Measurements from ENCODE around the gene MEFV.
A peak's percentile ranks its signal among the peaks of the same experiment; 100 is the strongest.
"Not testable (repeated sequence)": the region's sequence is repeated elsewhere in the genome, so short reads cannot be mapped to it uniquely, and the experiment has no call there.

The MEFV gene

DNA sequence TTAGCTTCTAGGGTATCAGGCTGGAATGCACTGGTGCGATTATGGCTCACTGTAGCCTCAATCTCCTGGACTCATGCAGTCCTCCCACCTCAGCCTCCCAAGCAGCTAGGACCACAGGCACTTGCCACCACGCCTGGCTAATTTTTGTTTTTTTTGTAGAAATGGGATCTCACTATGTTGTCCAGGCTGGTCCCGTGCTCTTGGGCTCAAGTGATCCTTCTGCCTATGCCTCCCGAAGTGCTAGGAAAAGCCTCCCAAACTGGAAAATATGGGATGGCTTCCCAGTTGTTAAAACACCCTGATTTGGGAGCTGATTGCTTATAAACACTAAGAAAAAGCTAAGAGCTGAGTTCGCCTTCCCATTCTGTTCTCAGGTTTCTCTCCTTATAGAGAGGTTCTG, 20.2 kb upstream of the MEFV start:
- Mint-ChIP-seq H3K4me3 (no peak overlapping the region), H3K27me3 (no peaks in the 10 kb centered on the region), H3K27ac (no peak overlapping the region)

DNA sequence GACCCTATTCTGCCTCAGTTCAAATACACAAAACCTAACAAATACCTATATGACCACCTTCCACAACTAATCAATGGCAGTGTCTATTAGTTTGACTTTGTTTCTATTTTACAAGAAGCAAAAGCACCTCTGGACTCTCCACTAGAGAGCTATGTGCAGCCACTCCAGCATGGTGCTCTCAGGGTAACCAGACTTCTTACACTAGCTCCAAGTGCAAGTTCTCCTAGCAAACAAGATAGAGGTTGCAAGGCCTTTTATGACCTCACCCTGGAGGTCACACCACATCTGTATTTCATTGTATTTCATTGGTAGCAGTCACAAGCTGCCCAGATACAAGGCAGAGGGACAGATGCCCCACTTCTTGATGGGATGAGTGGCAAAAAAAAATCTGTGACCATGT, 18.5 kb upstream of the MEFV start:
- no peaks in the 10 kb centered on the region for H3K9me3 Mint-ChIP-seq
- H3K4me1 Mint-ChIP-seq = no peaks in the 10 kb centered on the region
- H3K27ac Mint-ChIP-seq = no peak overlapping the region
- no peak overlapping the region for H3K4me3 Mint-ChIP-seq
- peaks cover under 1% of the 10 kb centered on the region for H3K36me3 Mint-ChIP-seq
- no peaks in the 10 kb centered on the region for H3K27me3 Mint-ChIP-seq

More for the DNA sequence above, 20.2 kb upstream of the MEFV start:
- Mint-ChIP-seq H3K9me3 (no peaks in the 10 kb centered on the region), H3K4me1 (no peaks in the 10 kb centered on the region), H3K36me3 (no peaks in the 10 kb centered on the region)

DNA sequence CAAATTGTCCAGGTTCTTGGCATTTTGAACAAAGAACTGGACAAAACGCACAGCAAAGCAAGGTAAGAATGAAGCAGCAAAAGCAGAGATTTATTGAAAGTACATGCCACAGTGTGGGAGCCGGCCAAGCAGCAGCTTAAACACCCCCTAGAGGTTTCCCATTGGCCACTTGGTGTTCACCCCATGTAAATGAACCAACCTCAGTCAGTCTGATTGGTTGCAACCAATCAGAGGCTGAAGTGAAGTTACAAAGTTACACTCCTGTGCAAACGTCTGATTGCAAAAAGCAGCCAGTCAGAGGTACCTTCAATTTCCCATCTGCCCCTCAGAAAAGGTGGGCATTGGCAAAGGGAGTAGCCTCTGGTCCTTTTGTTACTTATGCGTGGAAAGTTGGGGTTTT, 18.1 kb upstream of the MEFV start:
- Mint-ChIP-seq H3K4me1 (no peaks in the 10 kb centered on the region), H3K27ac (no peak overlapping the region), H3K36me3 (peaks cover 2% of the 10 kb centered on the region), H3K4me3 (no peak overlapping the region), H3K9me3 (no peaks in the 10 kb centered on the region), H3K27me3 (no peaks in the 10 kb centered on the region)

DNA sequence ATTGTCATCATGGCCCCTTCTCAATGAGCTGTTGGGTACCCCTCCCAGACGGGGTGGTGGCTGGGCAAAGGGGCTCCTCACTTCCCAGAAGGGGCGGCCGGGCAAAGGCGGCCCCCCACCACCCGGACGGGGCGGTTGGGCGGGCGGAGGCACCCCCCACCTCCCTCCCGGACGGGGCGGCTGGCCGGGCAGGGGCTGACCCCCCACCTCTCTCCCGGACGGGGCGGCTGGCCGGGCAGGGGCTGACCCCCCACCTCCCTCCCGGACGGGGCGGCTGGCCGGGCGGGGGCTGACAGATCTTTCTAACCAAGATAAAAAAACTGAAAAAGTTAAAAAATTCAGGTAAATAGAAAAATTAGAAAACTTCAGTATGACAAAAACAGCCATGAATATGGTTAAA, 14.8 kb upstream of the MEFV start:
- H3K4me3 Mint-ChIP-seq, H3K9me3 Mint-ChIP-seq, H3K27me3 Mint-ChIP-seq, H3K27ac Mint-ChIP-seq, H3K4me1 Mint-ChIP-seq: not testable (repeated sequence)
- H3K36me3 Mint-ChIP-seq = peaks cover 12% of the 10 kb centered on the region

DNA sequence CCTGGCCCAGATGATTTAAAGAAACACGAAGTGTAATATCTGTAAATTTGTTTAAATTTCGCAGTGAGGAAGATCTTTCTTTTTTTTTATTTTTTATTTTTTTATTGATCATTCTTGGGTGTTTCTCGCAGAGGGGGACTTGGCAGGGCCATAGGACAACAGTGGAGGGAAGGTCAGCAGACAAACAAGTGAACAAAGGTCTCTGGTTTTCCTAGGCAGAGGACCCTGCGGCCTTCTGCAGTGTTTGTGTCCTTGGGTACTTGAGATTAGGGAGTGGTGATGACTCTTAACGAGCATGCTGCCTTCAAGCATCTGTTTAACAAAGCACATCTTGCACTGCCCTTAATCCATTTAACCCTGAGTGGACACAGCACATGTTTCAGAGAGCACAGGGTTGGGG, 14.3 kb upstream of the MEFV start:
- not testable (repeated sequence) for H3K4me3 Mint-ChIP-seq, H3K27me3 Mint-ChIP-seq, H3K27ac Mint-ChIP-seq, H3K9me3 Mint-ChIP-seq, H3K4me1 Mint-ChIP-seq
- H3K36me3 Mint-ChIP-seq = peaks cover 14% of the 10 kb centered on the region

DNA sequence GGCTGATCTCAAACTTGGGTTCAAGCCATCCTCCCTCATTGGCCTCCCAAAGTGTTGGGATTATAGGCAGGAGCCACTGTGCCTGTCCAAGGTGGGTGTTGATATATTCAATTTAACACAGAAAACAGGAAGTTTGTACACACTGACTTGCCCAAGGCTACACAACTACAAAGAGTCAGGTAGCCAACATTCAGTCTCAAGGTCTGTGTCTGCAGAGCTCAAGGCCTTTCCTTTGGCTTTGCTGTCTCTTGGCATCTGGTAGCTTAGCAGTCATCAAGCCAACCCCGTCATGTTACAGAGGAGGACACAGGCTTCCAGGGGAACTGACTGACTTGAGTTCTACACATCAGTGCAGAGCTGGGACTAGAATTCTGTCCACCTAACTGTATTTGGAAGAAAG, 11.9 kb upstream of the MEFV start:
- Mint-ChIP-seq H3K27me3 (no peaks in the 10 kb centered on the region), H3K27ac (no peak overlapping the region), H3K4me1 (peaks cover 14% of the 10 kb centered on the region), H3K9me3 (peaks cover 5% of the 10 kb centered on the region), H3K4me3 (no peak overlapping the region), H3K36me3 (peaks cover 14% of the 10 kb centered on the region)

DNA sequence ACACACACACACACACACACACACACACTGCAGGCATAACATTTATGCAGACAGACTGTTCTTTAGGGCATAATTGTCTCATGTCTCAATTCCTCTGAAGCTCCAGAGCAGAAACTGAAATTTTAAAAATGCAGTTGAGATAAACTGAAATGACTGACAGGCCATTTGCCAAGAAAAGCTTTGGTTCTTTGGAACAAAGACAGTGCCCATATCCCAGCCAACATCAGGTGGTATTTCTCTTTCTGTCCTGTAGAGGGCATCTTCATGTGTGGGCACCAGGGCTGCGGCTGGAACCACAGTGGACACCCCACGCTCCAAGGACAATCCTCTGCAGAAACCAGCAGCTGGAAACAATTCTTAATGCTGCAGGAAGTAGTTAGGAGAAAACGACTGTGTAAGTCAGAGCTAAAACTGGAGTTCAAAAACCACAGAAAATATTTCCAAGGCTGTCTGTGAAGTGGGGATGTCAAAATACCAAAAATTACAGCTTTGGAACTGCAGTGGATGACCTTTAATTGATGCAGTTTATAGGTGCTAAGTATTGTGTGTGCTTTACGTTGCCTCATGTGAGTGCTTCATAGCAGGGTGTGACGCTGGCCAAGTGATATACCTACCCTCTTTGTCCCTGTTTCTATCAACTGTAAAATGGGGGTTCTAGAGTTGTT, 10.6 kb upstream of the MEFV start:
- H3K9me3 Mint-ChIP-seq = peaks cover 5% of the 10 kb centered on the region
- H3K36me3 Mint-ChIP-seq = peaks cover 14% of the 10 kb centered on the region
- no peak overlapping the region for H3K27ac Mint-ChIP-seq
- no peak overlapping the region for H3K4me3 Mint-ChIP-seq
- peaks cover 27% of the 10 kb centered on the region for H3K4me1 Mint-ChIP-seq
- H3K27me3 Mint-ChIP-seq = no peaks in the 10 kb centered on the region

DNA sequence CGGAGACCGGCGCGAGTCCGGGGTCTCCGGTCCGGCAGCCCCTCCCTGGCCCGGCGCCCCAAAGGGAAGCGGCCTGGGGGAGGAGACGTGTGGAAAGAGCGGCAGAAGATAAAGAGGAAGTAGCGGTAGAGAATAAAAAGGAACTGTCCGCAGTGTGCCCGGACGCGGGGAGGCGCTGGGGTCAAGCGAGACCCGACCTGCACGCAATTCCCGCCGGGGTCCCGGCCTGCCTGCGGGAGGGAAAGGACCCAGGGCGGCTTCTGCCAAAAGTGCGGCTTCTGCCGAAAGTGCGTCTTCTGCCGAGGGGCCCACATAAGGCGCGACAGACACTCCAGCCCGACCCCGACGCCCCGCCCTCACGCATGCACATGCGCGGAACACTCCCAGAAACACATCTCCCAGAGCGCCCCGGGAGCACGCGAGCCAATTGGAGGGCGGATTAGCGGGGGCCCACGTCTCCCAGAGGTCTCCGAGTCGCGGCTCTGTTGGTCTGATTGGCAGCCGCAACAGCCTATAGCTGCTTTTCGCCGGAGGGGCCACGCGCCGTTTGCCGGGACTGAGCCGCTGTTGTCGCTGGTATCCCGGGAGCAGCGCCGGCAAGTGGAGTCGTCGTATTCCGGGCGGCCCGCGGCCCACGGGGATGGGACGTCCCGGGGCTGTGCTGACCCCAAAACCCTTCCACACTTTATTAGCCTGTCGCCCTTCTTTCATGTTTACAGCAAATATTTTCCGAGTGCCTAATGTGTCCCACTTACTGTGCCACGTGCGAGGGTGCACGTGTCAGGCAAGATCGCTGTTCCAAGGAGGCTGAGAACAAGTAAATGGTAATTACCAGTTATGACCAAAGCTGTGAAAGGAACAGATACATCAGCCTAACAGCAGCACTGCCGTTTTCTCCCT, 8.0 kb upstream of the MEFV start:
- H3K4me1 Mint-ChIP-seq = peaks cover 31% of the 10 kb centered on the region
- peaks cover 4% of the 10 kb centered on the region for H3K9me3 Mint-ChIP-seq
- peak overlapping the region; percentile 89 for H3K4me3 Mint-ChIP-seq
- H3K27me3 Mint-ChIP-seq = no peaks in the 10 kb centered on the region
- peak overlapping the region; percentile 98 for H3K27ac Mint-ChIP-seq
- peaks cover 13% of the 10 kb centered on the region for H3K36me3 Mint-ChIP-seq

DNA sequence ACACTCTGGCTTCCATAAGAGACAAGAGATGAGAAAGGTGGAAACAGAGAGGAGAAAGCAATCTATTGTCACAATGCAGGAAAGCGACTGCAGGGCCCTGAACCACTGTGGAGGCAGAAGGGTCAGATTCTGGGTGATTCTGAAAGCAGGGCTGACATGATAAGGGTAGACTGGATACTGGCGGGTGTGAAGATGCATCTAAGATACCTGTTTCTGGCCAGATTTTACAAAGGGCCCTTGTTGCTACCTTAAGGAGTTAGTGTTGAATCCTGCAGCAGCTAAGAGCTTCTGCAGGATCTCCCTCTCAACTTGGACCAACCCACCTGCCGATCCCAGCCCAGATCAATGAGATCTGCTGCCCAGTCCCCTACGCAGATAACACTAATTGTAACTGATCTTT, 6.1 kb upstream of the MEFV start:
- H3K36me3 Mint-ChIP-seq = peaks cover 2% of the 10 kb centered on the region
- peak overlapping the region; percentile 62 for H3K4me3 Mint-ChIP-seq
- H3K9me3 Mint-ChIP-seq = no peaks in the 10 kb centered on the region
- no peaks in the 10 kb centered on the region for H3K27me3 Mint-ChIP-seq
- peak overlapping the region; percentile 68 for H3K27ac Mint-ChIP-seq
- H3K4me1 Mint-ChIP-seq = peaks cover 31% of the 10 kb centered on the region

DNA sequence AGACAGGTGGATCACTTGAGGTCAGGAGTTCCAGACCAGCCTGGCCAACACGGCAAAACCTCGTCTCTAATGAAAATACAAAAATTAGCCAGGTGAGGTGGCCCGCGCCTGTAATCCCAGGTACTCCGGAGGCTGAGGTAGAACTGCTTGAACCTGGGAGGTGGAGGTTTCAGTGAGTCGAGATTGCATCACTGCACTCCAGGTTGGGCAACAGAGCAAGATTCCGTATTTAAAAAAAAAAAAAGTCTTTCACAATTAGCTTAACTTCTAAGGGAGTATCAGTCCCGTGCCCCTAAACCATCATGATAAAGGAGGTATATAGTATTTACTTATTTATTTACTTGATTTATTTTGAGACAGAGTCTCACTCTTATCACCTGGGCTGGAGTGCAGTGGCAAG, 3.4 kb upstream of the MEFV start:
- H3K4me3 Mint-ChIP-seq = no peak overlapping the region
- H3K9me3 Mint-ChIP-seq = no peaks in the 10 kb centered on the region
- H3K4me1 Mint-ChIP-seq = peaks cover 25% of the 10 kb centered on the region
- H3K27me3 Mint-ChIP-seq = no peaks in the 10 kb centered on the region
- no peak overlapping the region for H3K27ac Mint-ChIP-seq
- H3K36me3 Mint-ChIP-seq = no peaks in the 10 kb centered on the region

DNA sequence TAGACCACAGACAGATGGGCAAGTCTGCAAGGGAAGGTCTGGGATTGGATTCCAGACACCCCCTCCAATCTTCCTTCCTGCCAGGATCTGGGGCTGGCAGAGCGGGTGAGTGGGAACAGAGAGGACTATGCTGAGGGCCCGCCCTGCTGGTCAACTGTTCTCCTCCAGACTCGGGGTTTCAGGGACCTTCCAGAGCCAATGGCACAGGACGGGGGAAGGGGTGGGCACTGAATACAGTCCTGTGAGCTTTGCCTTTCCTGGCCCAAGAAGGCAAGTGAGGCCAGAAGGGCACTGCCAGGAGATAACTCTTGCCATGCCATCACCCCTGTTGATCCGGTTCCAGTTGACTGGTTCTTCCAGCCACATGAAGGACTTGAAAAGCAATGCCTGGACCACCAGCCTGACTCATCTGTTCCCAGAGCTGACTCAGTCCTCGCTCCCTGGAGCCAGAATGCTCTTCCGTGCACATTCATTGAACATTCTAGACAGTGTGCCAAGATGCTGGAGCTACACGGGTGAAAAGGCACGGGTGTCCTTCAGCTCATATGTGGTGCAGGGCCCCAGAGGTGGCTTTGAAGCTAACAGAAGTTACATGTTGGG, 533 bp upstream of the MEFV start:
- no peaks in the 10 kb centered on the region for H3K36me3 Mint-ChIP-seq
- H3K4me1 Mint-ChIP-seq = peaks cover 4% of the 10 kb centered on the region
- peaks cover 2% of the 10 kb centered on the region for H3K27me3 Mint-ChIP-seq
- H3K27ac Mint-ChIP-seq = no peak overlapping the region
- no peaks in the 10 kb centered on the region for H3K9me3 Mint-ChIP-seq
- no peak overlapping the region for H3K4me3 Mint-ChIP-seq

DNA sequence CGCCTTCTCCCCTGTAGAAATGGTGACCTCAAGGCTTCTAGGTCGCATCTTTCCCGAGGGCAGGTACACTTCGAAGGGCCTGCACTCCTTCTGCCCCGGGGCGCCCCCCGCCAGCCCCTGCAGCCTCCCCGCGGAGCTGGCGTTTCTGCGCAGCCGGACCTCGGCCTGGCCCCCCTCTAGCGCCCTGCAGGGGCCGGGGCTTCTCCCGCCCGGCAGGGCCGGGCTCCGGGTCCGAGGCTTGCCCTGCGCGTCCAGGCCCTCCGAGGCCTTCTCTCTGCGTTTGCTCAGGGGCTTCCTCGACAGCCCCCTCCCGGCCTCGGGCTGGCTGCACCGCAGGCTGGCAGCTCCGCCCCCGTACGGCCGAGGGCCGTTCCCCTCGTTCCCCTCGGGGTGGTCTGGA, 2.1 kb downstream of the MEFV start:
- no peaks in the 10 kb centered on the region for H3K9me3 Mint-ChIP-seq
- no peaks in the 10 kb centered on the region for H3K36me3 Mint-ChIP-seq
- H3K27me3 Mint-ChIP-seq = peaks cover 2% of the 10 kb centered on the region
- no peak overlapping the region for H3K27ac Mint-ChIP-seq
- no peak overlapping the region for H3K4me3 Mint-ChIP-seq
- H3K4me1 Mint-ChIP-seq = no peaks in the 10 kb centered on the region

DNA sequence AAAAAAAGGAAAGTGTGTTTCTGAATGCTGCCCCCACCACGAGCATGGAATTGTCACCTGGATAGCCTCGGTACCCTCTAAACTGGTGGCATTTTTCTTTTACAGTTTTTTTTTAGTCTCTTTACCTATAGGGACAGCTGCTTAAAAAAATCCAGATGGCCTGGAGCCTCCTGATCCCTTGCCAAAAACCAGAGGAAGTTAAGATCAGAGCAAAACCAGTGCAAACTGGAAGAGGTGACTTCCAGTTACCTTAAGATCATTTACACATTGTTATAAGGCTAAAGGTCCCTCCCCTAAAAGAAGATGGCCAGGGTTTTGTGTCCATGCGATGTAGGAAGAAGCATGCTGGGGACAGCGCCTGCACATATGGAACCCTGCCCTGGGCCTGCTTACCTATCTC, 3.5 kb downstream of the MEFV start:
- Mint-ChIP-seq H3K9me3 (no peaks in the 10 kb centered on the region), H3K4me1 (no peaks in the 10 kb centered on the region), H3K36me3 (no peaks in the 10 kb centered on the region), H3K4me3 (no peak overlapping the region), H3K27ac (no peak overlapping the region), H3K27me3 (peaks cover 2% of the 10 kb centered on the region)

DNA sequence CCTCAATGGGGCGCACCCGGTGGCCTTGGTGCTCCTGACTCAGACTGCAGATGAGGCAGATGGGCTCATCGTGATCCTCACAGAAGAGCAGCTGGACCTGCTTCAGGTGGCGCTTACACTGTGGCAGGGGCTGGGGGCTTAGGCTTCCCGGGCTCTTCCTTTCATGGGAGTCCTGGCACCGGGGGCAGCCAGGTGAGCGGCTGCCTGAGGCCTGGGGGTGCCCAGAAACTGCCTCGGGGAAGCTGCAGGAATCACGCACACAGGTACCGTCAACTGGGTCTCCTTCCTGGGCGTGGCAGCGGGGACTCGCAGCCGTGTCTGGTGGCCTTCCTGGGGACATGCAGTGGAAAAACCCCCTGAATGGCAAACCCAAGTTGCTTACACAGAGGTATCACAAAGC, 7.0 kb downstream of the MEFV start:
- no peaks in the 10 kb centered on the region for H3K4me1 Mint-ChIP-seq
- H3K36me3 Mint-ChIP-seq = no peaks in the 10 kb centered on the region
- peaks cover 3% of the 10 kb centered on the region for H3K27me3 Mint-ChIP-seq

DNA sequence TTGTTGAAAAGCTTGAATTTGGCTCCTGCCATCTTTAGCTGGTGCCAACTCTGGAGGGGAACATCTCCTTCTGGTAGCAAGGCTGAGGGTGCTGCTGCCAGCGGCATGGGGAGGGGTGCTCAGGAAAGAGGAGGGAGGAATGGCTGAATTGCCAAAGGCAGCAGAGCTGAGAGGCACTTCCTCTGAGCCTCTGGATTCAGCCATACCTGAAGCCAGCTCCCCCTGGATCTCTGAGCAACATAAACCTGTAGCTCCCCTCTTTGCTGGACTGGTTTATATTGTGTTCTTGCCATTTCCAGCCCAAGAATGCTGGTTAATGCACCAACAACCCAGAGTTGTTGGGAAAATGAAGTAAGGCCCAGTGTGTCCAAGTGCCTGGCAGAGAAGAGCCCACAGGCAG, 7.4 kb downstream of the MEFV start:
- Mint-ChIP-seq H3K27ac (no peak overlapping the region), H3K36me3 (no peaks in the 10 kb centered on the region), H3K27me3 (peaks cover 3% of the 10 kb centered on the region), H3K4me1 (no peaks in the 10 kb centered on the region), H3K4me3 (no peak overlapping the region), H3K9me3 (no peaks in the 10 kb centered on the region)

More for the DNA sequence above, 7.0 kb downstream of the MEFV start:
- Mint-ChIP-seq H3K27ac (no peak overlapping the region), H3K4me3 (no peak overlapping the region), H3K9me3 (no peaks in the 10 kb centered on the region)

DNA sequence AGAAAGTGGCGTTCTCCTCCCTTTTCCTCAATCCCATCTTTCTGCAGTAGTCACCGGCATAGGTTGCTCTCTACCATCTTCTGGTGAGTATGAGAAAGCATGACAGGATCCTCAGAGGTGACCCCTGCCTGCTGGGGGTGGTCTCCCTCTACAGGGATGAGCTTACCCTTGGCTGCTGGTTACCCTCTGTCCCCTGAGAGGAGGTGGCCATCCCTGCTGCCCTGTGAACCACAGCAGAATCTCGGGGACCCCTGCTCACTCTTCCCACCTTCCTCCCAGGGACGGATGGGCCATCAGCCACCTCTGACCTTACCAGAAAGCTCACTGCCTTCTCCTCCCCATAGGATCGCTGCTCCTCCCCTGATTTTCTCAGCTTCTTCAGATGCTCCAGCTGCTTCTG, 7.8 kb downstream of the MEFV start:
- Mint-ChIP-seq H3K27ac (no peak overlapping the region), H3K36me3 (no peaks in the 10 kb centered on the region), H3K4me3 (no peak overlapping the region), H3K27me3 (peaks cover 3% of the 10 kb centered on the region), H3K4me1 (no peaks in the 10 kb centered on the region), H3K9me3 (no peaks in the 10 kb centered on the region)

All from activated naive CD4-positive, alpha-beta T cell treated with anti-CD3 and anti-CD28 coated beads, Interleukin-2, amount 50 U/mL, for 24 hours (primary cell).